Immature natural killer cell (primary cell): ENCODE data around the gene FAM177B. TPM values are rescaled to one million over a fixed set of nuclear protein-coding genes. Genes with fewer than 3 reads are reported as not detected.

Experiments used
- DNase-seq, 3 donors: peaks; one replicate each; pipeline ENCODE4 v3.0.0; 2022; ENCODE audit warnings: mixed read lengths in 1 of 3
- H3K27ac Mint-ChIP-seq, 6 donors: one replicate each; pipeline ENCODE4 v1.8.0; 2020; ENCODE audit warnings: mixed read lengths in 6 of 6, mild to moderate bottlenecking in 5 of 6, inconsistent platforms in 4 of 6, moderate library complexity in 3 of 6
- H3K27me3 Mint-ChIP-seq, 3 donors: one replicate each; pipeline ENCODE4 v1.8.0; 2020 to 2021; ENCODE audit warnings: low read depth in 3 of 3, mild to moderate bottlenecking in 3 of 3, mixed read lengths in 3 of 3, moderate library complexity in 3 of 3, inconsistent platforms in 1 of 3
- H3K36me3 Mint-ChIP-seq, 3 donors: one replicate each; pipeline ENCODE4 v1.8.0; 2020; ENCODE audit warnings: mixed read lengths in 3 of 3, inconsistent platforms in 2 of 3, mild to moderate bottlenecking in 2 of 3
- H3K4me1 Mint-ChIP-seq, 2 donors: one replicate each; pipeline ENCODE4 v1.8.0; 2020; ENCODE audit warnings: inconsistent platforms in 2 of 2, mild to moderate bottlenecking in 2 of 2, mixed read lengths in 2 of 2, moderate library complexity in 1 of 2
- H3K4me3 Mint-ChIP-seq, 5 donors: one replicate each; pipeline ENCODE4 v1.8.0; 2020; ENCODE audit warnings: mild to moderate bottlenecking in 5 of 5, mixed read lengths in 5 of 5, inconsistent platforms in 3 of 5, moderate library complexity in 3 of 5
- H3K9me3 Mint-ChIP-seq, 6 donors: one replicate each; pipeline ENCODE4 v1.8.0; 2020; ENCODE audit warnings: mild to moderate bottlenecking in 6 of 6, mixed read lengths in 6 of 6, inconsistent platforms in 4 of 6, moderate library complexity in 3 of 6
- polyA plus RNA-seq, 3 donors: library from polyadenylated mRNA; unstranded; fragments of 300-500 nt; fragmentation: Illumina TruSeq; gene quantifications; one replicate each; pipeline ENCODE4 v1.2.3, GENCODE V29; 2021

The FAM177B gene
- not detected for polyA plus RNA-seq

DNA sequence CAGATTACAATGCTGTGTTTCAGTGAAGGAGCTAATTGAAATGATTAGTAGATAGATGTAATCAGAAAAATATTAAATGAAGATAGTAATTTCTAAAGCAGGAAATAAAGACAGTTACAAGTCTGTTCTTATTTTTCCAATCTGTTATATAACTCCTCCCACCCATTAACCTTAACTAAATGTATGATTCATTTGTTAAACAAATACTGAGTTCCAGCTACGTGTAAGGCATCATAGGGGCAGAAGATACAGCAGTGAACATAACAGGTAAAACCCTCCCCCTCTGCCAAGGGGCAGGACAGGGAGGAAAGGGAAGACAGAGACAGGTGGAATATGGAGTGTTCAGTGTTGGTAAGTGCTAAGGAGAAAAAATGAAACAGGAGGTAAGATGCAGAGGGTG lies at the start of gene FAM177B:
Gene FAM177B, plus strand, starts transcription at position 231 of the 400 bp plus-strand sequence. CDS start 9,344 bp downstream, outside the sequence.
- Mint-ChIP-seq H3K27ac (peak within 1 kb of the TSS in 1 of 6 donors; percentile 19), H3K9me3 (no peaks in the 10 kb centered on the region), H3K4me1 (peaks cover 1 to 12% of the 10 kb centered on the region in 2 donors), H3K27me3 (no peaks in the 10 kb centered on the region), H3K4me3 (no peak within 1 kb of the TSS), H3K36me3 (peaks cover 6 to 23% (median 9%) of the 10 kb centered on the region in 3 donors)
- no peak for DNase-seq

DNA sequence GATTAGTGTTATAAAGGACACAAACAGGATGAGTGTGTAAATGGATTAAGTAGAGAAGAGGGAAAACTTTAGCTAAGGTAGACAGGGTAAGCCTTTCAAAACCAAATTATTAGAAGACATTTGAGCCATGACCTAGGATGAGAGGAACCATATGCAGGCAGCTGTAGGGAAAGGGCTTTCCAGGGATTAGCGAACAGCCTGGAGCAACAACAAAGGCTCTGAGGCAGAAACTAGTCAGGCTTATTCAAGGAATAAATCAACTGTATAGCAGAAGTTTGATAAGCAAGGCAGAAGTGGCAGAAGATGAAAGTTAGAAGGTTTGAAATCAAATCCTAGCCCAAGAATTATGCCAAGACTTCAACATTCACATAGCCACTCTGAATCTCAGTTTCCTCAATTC lies 46.0 kb upstream of the FAM177B start:
- no peak for DNase-seq
- no peaks in the 10 kb centered on the region for H3K9me3 Mint-ChIP-seq
- peaks cover 2 to 16% of the 10 kb centered on the region in 2 donors for H3K4me1 Mint-ChIP-seq
- peak overlapping the region in 2 of 6 donors; percentile 20 to 31 for H3K27ac Mint-ChIP-seq
- H3K4me3 Mint-ChIP-seq, result no peak overlapping the region
- H3K27me3 Mint-ChIP-seq, result peaks cover 0 to 2% (median 0%) of the 10 kb centered on the region in 3 donors
- peaks cover 8 to 12% (median 10%) of the 10 kb centered on the region in 3 donors for H3K36me3 Mint-ChIP-seq

DNA sequence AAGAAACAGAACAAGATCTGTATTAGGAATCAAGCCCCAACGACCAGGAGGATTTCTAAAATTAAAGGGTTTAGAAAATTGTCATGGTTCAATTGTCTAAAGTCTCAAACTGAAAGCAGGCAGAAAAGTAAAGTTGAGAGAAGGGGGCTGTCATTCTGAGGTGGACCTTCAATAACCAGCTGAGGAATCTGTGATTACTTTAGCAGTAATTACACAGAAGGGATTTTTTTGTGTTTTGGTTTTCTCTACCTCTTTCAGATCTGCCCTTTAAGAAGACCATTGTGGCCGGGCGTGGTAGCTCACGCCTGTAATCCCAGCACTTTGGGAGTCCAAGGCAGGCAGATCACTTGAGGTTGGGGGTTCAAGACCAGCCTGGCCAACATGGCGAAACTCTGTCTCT lies 42.1 kb upstream of the FAM177B start:
- Mint-ChIP-seq H3K27me3 (no peaks in the 10 kb centered on the region), H3K36me3 (peaks cover 3 to 4% (median 4%) of the 10 kb centered on the region in 3 donors), H3K9me3 (no peaks in the 10 kb centered on the region), H3K27ac (no peak overlapping the region), H3K4me1 (peaks cover 2 to 24% of the 10 kb centered on the region in 2 donors), H3K4me3 (no peak overlapping the region)
- no peak for DNase-seq

DNA sequence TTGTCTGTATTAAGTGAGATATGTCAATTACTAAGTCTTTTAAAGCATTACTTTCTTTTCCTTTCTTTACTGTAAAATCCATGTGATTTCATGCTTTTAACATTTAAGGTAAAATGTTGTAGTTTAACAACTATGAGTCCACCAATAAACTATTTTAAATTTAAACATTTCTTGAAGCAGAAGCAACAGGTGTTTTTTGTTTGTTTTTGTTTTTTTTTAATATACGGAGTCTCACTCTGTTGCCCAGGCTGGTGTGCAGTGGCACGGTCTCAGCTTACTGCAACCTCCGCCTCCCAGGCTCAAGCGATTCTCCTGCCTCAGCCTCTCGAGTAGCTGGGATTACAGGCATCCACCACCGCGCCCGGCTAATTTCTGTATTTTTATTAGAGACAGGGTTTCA lies 40.3 kb upstream of the FAM177B start:
- Mint-ChIP-seq H3K4me3 (no peak overlapping the region), H3K27ac (no peak overlapping the region), H3K36me3 (peaks cover 3 to 7% (median 4%) of the 10 kb centered on the region in 3 donors), H3K9me3 (no peaks in the 10 kb centered on the region), H3K4me1 (peaks cover 2 to 24% of the 10 kb centered on the region in 2 donors), H3K27me3 (no peaks in the 10 kb centered on the region)
- no peak for DNase-seq

DNA sequence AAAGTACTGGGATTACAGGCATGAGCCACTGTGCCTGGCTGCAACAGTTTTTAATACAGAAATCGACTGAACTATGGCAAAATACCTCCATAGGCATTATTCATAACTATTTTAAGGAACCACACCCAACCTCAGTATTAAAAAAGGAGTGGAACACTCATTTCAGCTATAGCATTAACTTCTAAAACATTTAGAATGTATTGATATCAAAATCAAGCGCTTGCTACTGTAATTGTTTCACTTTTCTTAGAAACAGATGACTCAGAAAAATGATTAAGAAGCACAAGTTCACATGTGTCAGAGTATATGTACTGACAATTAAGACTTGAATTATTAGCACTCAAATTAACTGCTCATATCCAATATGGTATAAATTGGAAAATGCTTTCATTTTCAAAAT lies 39.8 kb upstream of the FAM177B start:
- H3K27me3 Mint-ChIP-seq, result no peaks in the 10 kb centered on the region
- H3K9me3 Mint-ChIP-seq, result no peaks in the 10 kb centered on the region
- H3K4me1 Mint-ChIP-seq, result peaks cover 2 to 24% of the 10 kb centered on the region in 2 donors
- DNase-seq, result no peak
- H3K27ac Mint-ChIP-seq, result peak overlapping the region in 1 of 6 donors; percentile 29
- peaks cover 3 to 7% (median 4%) of the 10 kb centered on the region in 3 donors for H3K36me3 Mint-ChIP-seq
- H3K4me3 Mint-ChIP-seq, result no peak overlapping the region

DNA sequence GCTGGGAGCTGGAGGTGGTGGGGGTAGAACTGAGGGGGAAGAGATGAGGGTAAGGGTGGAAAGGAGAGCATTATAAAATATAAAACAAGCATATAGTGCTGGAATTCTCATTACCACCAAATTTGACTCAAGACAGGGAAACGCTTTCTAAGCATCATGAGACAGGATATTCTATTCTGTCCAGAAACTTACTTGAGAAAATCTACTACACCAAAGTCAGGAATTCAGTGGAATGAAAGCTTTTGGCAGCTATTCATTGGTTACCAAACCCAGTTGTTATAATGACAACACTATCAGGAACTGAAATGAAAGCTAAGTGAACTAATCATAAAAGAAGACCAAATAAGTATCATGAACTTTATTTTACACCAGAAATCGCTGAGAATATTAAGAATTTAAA lies 39.2 kb upstream of the FAM177B start:
- Mint-ChIP-seq H3K4me1 (peaks cover 2 to 24% of the 10 kb centered on the region in 2 donors), H3K36me3 (peaks cover 0 to 12% (median 4%) of the 10 kb centered on the region in 3 donors), H3K27me3 (no peaks in the 10 kb centered on the region), H3K4me3 (no peak overlapping the region), H3K9me3 (no peaks in the 10 kb centered on the region), H3K27ac (peak overlapping the region in 2 of 6 donors; percentile 17 to 49)
- no peak for DNase-seq

DNA sequence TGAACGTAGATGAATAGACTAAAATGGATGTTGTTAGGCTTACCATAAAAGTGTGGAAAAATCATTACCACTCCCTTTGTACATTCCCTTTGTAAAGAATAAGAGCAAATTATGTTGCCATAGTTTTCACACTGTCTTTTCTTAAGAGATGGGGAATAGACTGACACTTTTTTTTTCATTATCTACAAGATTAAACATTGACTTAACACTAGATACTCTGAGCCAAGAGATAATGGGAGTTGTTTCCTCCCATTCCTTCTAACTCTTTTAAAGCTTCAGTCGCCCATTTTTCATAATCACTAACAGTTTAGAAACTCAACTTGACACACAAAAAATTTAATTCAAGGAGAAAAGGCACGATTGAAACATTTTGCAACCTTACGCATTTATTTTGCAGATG lies 34.8 kb upstream of the FAM177B start:
- no peaks in the 10 kb centered on the region for H3K27me3 Mint-ChIP-seq
- no peak for DNase-seq
- H3K9me3 Mint-ChIP-seq, result no peaks in the 10 kb centered on the region
- peak overlapping the region in 1 of 6 donors; percentile 18 for H3K27ac Mint-ChIP-seq
- peaks cover 0 to 17% (median 10%) of the 10 kb centered on the region in 3 donors for H3K36me3 Mint-ChIP-seq
- H3K4me1 Mint-ChIP-seq, result peaks cover 6 to 42% of the 10 kb centered on the region in 2 donors
- H3K4me3 Mint-ChIP-seq, result no peak overlapping the region

DNA sequence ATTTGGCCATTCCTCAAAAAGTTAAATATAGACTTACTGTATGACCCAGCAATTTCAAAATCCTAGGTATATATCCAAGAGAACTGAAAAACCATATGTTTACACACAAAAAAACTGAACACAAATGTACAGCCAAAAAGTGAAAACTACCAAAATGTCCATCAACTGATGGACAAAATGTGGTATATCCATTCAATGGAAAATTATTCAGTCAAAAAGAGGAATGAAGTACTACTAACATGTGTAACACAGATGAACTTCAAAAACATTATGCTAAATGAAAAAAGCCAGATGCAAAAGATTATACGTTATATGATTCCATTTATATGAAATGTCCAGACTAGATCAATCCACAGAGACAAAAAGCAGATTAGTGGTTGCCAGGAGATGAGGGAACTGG lies 32.7 kb upstream of the FAM177B start:
- Mint-ChIP-seq H3K27me3 (no peaks in the 10 kb centered on the region), H3K4me1 (peaks cover 12 to 48% of the 10 kb centered on the region in 2 donors), H3K27ac (no peak overlapping the region), H3K9me3 (no peaks in the 10 kb centered on the region), H3K36me3 (peaks cover 3 to 15% (median 8%) of the 10 kb centered on the region in 3 donors), H3K4me3 (no peak overlapping the region)
- DNase-seq, result no peak

DNA sequence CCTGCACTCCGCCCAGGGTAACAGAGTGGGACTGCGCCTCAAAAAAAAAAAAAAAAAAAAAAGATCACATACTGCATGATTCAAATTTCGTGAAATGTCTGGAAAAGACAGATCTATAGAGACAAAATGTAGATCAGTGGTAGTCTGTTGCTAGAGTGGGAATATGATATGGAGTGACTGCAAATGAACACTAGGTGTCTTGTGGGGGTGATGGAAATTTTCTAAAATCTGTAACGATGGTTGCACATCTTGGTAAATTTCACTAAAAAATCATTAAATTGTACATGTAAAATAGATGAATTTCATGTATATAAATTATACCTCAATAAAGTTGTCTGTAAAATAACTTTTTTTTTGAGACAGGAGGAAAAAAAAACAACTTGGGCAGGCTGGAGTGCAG lies 30.2 kb upstream of the FAM177B start:
- H3K4me1 Mint-ChIP-seq, result peaks cover 36 to 72% of the 10 kb centered on the region in 2 donors
- peaks cover 3 to 10% (median 10%) of the 10 kb centered on the region in 3 donors for H3K36me3 Mint-ChIP-seq
- H3K4me3 Mint-ChIP-seq, result no peak overlapping the region
- H3K27me3 Mint-ChIP-seq, result peaks cover 0 to 6% (median 2%) of the 10 kb centered on the region in 3 donors
- peaks cover 0 to 1% (median 0%) of the 10 kb centered on the region in 6 donors for H3K9me3 Mint-ChIP-seq
- H3K27ac Mint-ChIP-seq, result no peak overlapping the region
- no peak for DNase-seq

DNA sequence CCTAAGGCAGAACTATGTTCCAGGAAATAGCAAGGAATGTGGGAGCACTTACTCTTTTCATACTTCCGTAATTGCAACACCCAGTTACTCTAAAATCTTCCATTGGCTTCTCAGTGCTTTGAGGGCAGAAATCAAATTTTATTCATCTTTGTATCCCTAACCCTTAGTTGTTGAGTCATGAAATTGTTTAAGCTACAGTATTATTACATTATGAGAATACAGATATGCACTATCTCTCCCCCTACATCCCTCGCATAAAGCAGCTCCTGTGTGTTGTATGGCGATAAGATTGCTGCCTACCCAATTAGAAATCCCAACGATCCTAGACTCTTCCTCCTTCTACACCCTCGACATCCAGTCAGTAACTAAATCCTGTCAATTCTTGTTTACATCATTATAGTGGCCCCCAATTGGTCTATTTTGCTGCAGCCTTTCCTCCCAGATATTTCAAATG lies 27.3 kb upstream of the FAM177B start:
- Mint-ChIP-seq H3K27me3 (peaks cover 11 to 18% (median 12%) of the 10 kb centered on the region in 3 donors), H3K27ac (peak overlapping the region in 4 of 6 donors; percentile 31 to 72 (median 53)), H3K4me3 (peak overlapping the region in 3 of 5 donors; percentile 54 to 95 (median 55)), H3K4me1 (peaks cover 47 to 70% of the 10 kb centered on the region in 2 donors), H3K9me3 (peaks cover 0 to 1% (median 0%) of the 10 kb centered on the region in 6 donors), H3K36me3 (peaks cover 0 to 6% (median 3%) of the 10 kb centered on the region in 3 donors)
- no peak for DNase-seq

DNA sequence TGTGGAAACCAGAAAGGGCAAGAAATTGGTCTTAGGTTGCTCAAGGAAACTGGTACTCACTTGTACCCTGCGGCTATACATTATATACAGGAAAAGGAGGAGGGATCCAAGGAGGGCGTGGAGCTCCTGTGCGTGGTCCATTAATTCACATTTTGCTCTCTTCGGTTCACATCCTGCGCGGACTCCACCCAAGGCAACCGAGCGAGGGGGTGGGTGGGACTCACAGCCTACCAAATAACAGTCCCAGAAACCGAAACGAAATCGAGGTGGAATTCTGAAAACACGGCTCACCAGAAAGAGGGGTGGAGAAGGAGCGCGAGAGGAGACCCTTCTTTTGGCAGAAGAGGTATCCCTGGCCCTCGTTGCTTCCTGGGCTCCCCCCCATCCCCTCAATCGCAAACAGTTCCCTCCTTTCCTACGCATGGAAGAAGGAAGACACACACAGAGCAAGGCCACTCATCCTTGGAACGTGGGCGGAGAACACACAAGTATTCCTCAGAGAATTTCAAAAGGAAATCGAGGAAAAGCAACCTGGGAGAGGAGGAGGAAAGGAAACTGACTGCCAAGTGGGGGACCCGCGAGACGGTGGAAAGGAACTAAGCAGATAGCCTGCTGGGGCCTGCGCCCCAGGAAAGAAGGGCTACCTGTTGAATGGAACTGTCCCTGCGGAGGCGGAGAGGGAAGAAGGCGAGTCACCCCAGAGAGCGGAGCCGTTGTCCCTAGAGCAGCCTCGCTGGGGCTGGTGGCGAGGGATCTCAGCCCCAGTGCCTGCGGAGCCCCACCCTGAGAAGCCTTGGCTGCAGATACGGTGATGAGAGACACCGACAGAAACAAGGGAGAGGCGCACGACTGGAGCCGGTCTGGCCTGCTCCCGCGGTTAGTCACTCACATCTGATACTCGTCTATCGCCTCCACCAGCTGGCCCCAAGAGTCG lies 25.4 kb upstream of the FAM177B start:
- Mint-ChIP-seq H3K4me1 (peaks cover 49 to 62% of the 10 kb centered on the region in 2 donors), H3K36me3 (peaks cover 3 to 4% (median 4%) of the 10 kb centered on the region in 3 donors), H3K9me3 (peaks cover 0 to 1% (median 0%) of the 10 kb centered on the region in 6 donors), H3K27ac (peak overlapping the region; percentile 97 to 100 (median 98)), H3K4me3 (peak overlapping the region; percentile 95 to 100 (median 98)), H3K27me3 (peaks cover 11 to 20% (median 12%) of the 10 kb centered on the region in 3 donors)
- peak; percentile 59 to 70 (median 66) for DNase-seq

DNA sequence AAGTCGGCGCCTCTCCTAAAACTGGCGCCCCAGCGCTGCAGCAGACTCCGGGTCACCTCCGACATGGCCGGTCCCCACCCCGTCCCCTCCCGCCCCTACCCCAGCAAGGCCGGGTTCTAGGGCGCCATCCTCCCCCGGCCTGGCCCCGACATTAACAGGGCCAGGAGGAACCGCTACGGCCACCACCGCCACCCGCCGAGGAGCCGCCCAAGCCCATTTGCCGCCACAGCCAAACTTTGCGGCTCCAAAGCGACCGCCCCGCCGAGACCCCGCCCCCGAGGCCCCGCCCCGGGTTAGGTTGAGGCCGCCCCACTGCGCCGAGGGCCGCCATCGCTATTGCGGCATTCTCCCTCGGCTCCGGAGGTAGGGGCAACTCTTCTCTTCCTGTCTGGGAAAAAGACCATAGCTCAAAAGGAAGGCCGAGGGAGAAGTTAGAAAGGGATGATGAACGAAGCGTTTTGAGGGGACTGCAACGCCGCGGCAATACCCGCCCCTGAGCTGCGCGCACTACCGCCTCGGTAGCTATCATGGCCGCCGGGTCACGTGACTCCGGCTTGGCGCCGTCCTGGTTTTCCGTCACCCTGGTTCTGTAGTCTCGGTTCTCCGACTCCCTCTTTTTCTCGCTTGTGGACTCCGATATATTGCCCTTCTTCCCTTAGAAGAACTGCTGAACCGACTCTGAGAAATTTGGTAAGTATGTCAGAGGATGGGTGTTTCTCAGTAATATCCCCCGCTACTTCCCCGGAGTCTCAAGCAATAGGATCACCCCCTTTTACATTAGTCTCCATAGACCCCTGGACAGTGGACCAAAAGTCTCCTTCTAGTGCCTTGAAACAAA lies 24.5 kb upstream of the FAM177B start, which contains the start of the genes AIDA and BROX:
Gene AIDA, minus strand, starts transcription at position 239 of the 838 bp plus-strand sequence. Its CDS starts 174 bp downstream, at position 65.
Gene BROX, plus strand, starts transcription at position 312 of the 838 bp plus-strand sequence. CDS start 3,136 bp downstream, outside the sequence.
- Mint-ChIP-seq H3K36me3 (peaks cover 3 to 9% (median 4%) of the 10 kb centered on the region in 3 donors), H3K4me1 (peaks cover 51 to 69% of the 10 kb centered on the region in 2 donors), H3K4me3 (peak within 1 kb of the TSS; percentile 95 to 100 (median 98))

More for the DNA sequence above, 24.5 kb upstream of the FAM177B start, which contains the start of the genes AIDA and BROX:
- DNase-seq, result peak; percentile 94
- H3K9me3 Mint-ChIP-seq, result peaks cover 0 to 1% (median 0%) of the 10 kb centered on the region in 6 donors
- H3K27ac Mint-ChIP-seq, result peak within 1 kb of the TSS; percentile 97 to 100 (median 99)
- H3K27me3 Mint-ChIP-seq, result peaks cover 11 to 20% (median 12%) of the 10 kb centered on the region in 3 donors
